Breast epithelium (tissue), 4 donors: ENCODE results near the gene FTO. TPM values are rescaled to one million over a fixed set of nuclear protein-coding genes. Genes with fewer than 3 reads are reported as not detected.
"Not testable (repeated sequence)": the region's sequence is repeated elsewhere in the genome, so short reads cannot be mapped to it uniquely, and the experiment has no call there.

Source experiments
- DNase-seq, 2 donors: peaks; one replicate each; pipeline ENCODE4 v3.0.0-alpha.2; 2019; ENCODE audit warnings: low spot score in 2 of 2
- H3K27ac ChIP-seq, 2 donors: fragments of 200-600 bp; sonication (generic) in 1 of 2; one replicate each; pipeline ENCODE4 v1.5.1; 2016 to 2019; ENCODE audit warnings: mild to moderate bottlenecking in 1 of 2
- H3K27me3 ChIP-seq, 2 donors: fragments of 200-600 bp; sonication (generic) in 1 of 2; one replicate each; pipeline versions ENCODE4 v1.5.1 to v1.6.0; 2017 to 2019; ENCODE audit warnings: control low read depth in 1 of 2, mild to moderate bottlenecking in 1 of 2
- H3K36me3 ChIP-seq: fragments of 200-600 bp; one replicate; pipeline ENCODE4 v1.5.1; 2019
- H3K4me1 ChIP-seq, 2 donors: fragments of 200-600 bp; sonication (generic); one replicate each; pipeline ENCODE4 v1.5.1; 2016 to 2019; ENCODE audit warnings: control low read depth in 1 of 2
- H3K4me3 ChIP-seq, 3 donors: fragments of 200-600 bp; sonication (generic); 1 replicate in 2 of 3; 2 replicates in 1 of 3; pipeline ENCODE4 v1.5.1; 2016 to 2019; ENCODE audit warnings: mild to moderate bottlenecking in 3 of 3, moderate library complexity in 2 of 3
- H3K9me3 ChIP-seq, 2 donors: fragments of 200-600 bp; sonication (generic) in 1 of 2; one replicate each; pipeline ENCODE4 v1.5.1; 2016 to 2019; ENCODE audit warnings: control low read depth in 1 of 2
- POLR2A ChIP-seq: fragments of 450-650 bp; IDR thresholded peaks from one replicate; pipeline ENCODE4 v1.6.1; 2016; ENCODE audit warnings: antibody characterized with exemption, mild to moderate bottlenecking, moderate library complexity
- POLR2AphosphoS5 ChIP-seq, 3 donors: sonication (generic); formaldehyde crosslinking; IDR thresholded peaks; one replicate each; pipeline ENCODE4 v1.6.1; 2017; ENCODE audit warnings: antibody characterized with exemption in 3 of 3
- intact Hi-C: fragments of 100-400 bp; cut with DNase I; formaldehyde crosslinking; loops from one replicate; pipeline ENCODE4 v1.15.1; 2023; ENCODE audit warnings: low total_unique reads
- total RNA-seq, 3 donors: library from RNA; depleted of rRNA; stranded (reverse); fragments of >200 nt; gene quantifications; one replicate each; pipeline ENCODE4 v1.1.0, GENCODE V29; 2016
- TF ChIP-seq, protein P1 (sequence below), 3 donors: fragments of 450-650 bp; IDR thresholded peaks; one replicate each; pipeline ENCODE4 v1.5.1; 2016 to 2017; ENCODE audit warnings: antibody characterized with exemption in 3 of 3, mild to moderate bottlenecking in 3 of 3, moderate library complexity in 3 of 3

The FTO gene
- total RNA-seq, 3 donors from 2014 or later = 109 to 193 (median 174) TPM

DNA sequence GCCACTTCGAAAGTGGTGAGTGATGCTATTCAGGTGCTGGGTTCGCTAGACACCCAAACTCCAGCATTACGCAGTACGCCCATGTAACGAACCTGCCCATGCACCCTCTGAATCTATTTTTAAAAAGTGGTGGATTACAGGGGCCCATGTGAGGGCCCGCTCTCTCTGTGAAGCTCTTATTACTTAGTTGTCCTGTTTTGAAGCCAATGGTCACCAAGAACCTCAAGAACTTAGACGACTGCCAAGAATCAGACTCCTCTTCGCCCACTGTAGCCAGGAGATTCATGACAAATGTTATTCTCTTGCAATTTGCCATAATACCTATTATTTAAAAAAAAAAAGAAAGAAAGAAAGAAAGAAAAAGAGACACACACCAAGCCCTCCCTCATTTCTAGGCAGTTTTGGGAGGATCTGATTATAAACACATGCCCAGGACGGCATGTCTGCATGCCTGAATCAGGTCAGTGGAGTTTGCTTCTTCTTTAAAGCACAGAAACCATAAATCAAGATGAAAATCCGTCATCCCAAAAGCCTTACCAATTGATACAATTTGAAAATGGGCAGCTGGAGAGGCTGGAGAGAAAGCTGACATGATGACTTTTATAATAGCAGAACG is 474.0 kb downstream of the FTO start:
- TF ChIP-seq POLR2A (no peak), POLR2AphosphoS5 (IDR thresholded peaks at IDR 0.05) (no peak)
- TF ChIP-seq, protein P1, sequence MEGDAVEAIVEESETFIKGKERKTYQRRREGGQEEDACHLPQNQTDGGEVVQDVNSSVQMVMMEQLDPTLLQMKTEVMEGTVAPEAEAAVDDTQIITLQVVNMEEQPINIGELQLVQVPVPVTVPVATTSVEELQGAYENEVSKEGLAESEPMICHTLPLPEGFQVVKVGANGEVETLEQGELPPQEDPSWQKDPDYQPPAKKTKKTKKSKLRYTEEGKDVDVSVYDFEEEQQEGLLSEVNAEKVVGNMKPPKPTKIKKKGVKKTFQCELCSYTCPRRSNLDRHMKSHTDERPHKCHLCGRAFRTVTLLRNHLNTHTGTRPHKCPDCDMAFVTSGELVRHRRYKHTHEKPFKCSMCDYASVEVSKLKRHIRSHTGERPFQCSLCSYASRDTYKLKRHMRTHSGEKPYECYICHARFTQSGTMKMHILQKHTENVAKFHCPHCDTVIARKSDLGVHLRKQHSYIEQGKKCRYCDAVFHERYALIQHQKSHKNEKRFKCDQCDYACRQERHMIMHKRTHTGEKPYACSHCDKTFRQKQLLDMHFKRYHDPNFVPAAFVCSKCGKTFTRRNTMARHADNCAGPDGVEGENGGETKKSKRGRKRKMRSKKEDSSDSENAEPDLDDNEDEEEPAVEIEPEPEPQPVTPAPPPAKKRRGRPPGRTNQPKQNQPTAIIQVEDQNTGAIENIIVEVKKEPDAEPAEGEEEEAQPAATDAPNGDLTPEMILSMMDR (IDR thresholded peaks at IDR 0.05) = no peak
- no peak overlapping the region for H3K4me3 ChIP-seq
- H3K4me1 ChIP-seq = no peaks in the 10 kb centered on the region
- no peaks in the 10 kb centered on the region for H3K9me3 ChIP-seq
- H3K27me3 ChIP-seq = no peaks in the 10 kb centered on the region
- DNase-seq = no peak
- intact Hi-C loops = no loop called here
- H3K27ac ChIP-seq = peak overlapping the region; percentile 37 to 51
- H3K36me3 ChIP-seq = no peaks in the 10 kb centered on the region

DNA sequence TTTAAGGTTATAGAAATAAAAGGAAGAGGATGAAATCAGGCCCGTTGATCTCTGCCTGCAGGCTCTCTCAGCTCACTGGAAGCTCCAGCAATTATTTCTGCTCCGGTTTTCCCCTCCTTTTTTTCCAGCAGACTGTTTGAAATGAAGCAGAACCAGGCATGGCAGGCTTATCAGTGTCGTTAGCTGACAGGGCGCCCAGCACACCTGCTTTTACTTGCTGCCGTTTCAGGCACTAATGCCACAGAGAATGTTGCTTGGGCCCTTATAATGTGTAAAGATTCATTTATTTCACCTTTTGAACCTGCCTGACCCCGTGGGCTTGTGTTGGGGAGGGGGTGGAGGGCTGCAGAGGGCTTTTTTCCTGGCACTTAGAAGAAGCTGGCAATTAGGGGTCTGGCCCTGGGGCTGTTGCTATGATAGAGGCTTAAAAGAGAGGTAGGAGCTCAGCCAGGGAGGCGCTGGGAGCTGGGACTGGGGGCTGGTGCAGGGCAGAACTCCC is 474.6 kb downstream of the FTO start:
- intact Hi-C loops = no loop called here
- Histone ChIP-seq H3K27ac (peak overlapping the region; percentile 37 to 51), H3K4me3 (no peak overlapping the region), H3K4me1 (no peaks in the 10 kb centered on the region), H3K27me3 (no peaks in the 10 kb centered on the region), H3K9me3 (no peaks in the 10 kb centered on the region), H3K36me3 (no peaks in the 10 kb centered on the region)
- DNase-seq = no peak
- TF ChIP-seq, protein P1 (IDR thresholded peaks at IDR 0.05) = no peak
- TF ChIP-seq POLR2A = no peak
- no peak for TF ChIP-seq POLR2AphosphoS5 (IDR thresholded peaks at IDR 0.05)

DNA sequence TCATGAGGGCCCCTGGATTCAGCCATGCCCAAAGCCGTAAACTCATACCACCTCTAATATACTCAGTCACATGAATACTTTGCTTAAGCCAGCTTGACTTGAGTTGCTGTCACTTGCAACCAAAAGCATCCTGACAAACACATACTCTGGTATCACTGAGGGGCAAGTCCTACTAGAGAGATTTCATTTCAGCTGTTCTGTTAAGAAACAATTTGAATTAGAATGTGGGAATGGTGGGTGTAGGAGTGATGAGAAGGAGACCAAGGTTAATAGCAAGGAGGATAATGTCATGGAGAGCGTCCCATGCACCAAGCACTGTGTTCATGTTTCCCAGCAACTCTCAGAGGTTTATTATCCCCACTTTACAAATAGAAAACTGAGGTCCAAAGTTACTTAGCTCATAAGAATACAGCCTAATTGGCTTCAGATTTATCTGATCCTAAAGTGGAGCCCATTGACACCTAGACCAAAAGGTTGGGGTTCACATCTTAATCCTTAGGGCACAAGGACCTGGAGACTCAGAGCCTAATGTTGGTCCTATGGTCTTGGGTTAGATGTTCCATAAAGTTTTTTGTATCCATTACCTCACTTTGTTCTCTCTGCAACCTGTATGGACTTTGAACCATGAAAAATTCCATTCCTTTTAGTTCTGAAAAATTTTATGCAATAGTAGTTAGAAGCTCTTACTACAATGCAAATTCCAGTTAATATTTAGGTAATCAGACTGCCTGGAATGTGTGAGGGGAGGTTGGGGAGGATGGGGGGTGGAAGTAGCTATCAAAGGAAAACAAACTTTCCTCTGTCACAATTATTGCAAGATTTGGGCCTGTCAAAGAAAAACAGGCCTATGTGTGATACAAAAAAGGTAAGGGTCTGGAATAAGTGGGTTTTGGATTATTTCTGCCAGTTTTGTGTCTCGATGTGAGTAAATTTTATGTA is 476.7 kb downstream of the FTO start:
- Histone ChIP-seq H3K27me3 (no peaks in the 10 kb centered on the region), H3K9me3 (no peaks in the 10 kb centered on the region), H3K36me3 (no peaks in the 10 kb centered on the region), H3K27ac (no peak overlapping the region), H3K4me1 (no peaks in the 10 kb centered on the region), H3K4me3 (no peak overlapping the region)
- intact Hi-C loops = no loop called here
- DNase-seq = no peak
- TF ChIP-seq, protein P1 (IDR thresholded peaks at IDR 0.05) = no peak

DNA sequence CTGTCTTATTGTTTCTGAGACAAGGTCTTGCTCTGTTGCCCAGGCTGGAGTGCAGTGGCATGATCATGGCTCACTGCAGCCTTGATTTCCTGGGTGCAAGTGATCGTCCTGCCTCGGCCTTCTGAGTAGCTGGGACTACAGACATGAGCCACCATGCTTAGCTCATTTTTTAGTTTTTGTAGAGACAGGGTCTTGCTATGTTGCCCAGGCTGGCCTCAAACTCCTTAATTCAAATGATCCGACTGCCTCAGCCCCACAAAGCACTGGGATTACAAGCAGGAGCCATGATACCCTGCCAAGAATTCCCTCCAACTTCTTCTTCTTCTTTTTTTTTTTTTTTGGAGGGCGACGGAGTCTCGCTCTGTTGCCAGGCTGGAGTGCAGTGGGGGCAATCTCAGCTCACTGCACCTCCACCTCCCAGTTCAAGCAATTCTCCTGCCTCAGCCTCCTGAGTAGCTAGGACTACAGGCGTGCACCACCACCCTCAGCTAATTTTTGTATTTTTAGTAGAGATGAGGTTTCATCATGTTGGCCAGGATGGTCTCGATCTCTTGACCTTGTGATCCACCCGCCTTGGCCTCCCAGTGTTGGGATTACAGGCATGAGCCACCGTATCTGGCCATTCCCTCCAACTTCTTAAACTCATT is 477.9 kb downstream of the FTO start:
- H3K4me3 ChIP-seq, H3K27ac ChIP-seq, H3K4me1 ChIP-seq, H3K9me3 ChIP-seq, DNase-seq, H3K36me3 ChIP-seq, intact Hi-C loops, H3K27me3 ChIP-seq: not testable (repeated sequence)

DNA sequence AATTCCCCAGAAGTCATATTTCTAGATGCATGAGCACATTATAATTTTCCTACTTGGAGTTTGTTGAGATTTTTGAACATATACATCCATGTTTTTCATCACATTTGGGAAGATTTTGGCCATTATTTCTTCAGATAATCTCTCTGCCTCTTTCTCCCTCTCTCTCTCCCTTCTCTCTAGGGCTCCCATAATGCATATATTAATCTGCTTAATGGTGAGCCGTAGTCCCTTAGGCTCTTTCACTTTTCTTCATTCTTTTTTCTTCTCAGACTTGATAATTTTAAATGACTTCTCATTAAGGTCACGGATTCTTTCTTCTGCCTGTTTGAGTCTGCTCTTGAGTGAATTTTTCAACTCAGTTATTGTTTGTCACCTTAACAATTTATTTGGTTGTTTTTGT is 481.1 kb downstream of the FTO start:
- DNase-seq = no peak
- Histone ChIP-seq H3K27ac (no peak overlapping the region), H3K27me3 (no peaks in the 10 kb centered on the region), H3K9me3 (no peaks in the 10 kb centered on the region), H3K4me3 (no peak overlapping the region), H3K36me3 (no peaks in the 10 kb centered on the region), H3K4me1 (no peaks in the 10 kb centered on the region)
- intact Hi-C loops = no loop called here
- no peak for TF ChIP-seq POLR2A
- no peak for TF ChIP-seq POLR2AphosphoS5 (IDR thresholded peaks at IDR 0.05)
- TF ChIP-seq, protein P1 (IDR thresholded peaks at IDR 0.05) = no peak
